Head of caudate nucleus (tissue), 42 donors: Measurements from ENCODE around the gene RNF146.

Source experiments
- DNase-seq, 42 donors: peaks; one replicate each; pipeline versions ENCODE4 v3.0.0 to v3.0.0-alpha.2; 2020 to 2021; ENCODE audit warnings: mixed read lengths in 7 of 42
- intact Hi-C: fragments of 100-400 bp; cut with DNase I; formaldehyde crosslinking; loops from one replicate; pipeline ENCODE4 v1.15.0; 2022

RNF146 gene

GRCh38 chr6:127277878-127278843 lies 11.5 kb downstream of the RNF146 start:
- no peak for DNase-seq
- intact Hi-C loops = no loop called here

DNA sequence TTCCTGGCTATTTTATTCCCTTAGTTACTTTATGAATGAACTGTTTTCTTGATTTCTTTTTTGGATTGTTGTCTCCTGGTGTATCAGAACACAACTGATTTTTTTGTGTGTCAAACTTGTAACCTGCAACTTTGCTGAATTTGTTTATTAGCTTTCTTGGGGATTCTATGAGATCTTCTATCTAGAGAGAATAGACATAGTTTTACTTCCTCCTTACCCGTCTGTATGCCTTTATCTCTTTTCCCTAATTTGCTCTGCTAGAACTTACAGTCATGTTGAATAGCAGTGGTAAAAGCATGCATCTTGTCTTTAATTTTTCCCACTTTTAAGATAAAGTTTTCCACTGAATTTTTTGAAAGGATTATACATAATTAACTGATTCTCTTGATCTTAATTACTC lies 13.2 kb downstream of the RNF146 start:
- intact Hi-C loops = no loop called here
- DNase-seq = no peak

- intact Hi-C loops = no loop called here
- no peak for DNase-seq
Measured at GRCh38 chr6:127282184-127282583, 15.5 kb downstream of the RNF146 start.

GRCh38 chr6:127288705-127289104 lies 22.0 kb downstream of the RNF146 start:
- intact Hi-C loops = no loop called here
- no peak for DNase-seq

DNA sequence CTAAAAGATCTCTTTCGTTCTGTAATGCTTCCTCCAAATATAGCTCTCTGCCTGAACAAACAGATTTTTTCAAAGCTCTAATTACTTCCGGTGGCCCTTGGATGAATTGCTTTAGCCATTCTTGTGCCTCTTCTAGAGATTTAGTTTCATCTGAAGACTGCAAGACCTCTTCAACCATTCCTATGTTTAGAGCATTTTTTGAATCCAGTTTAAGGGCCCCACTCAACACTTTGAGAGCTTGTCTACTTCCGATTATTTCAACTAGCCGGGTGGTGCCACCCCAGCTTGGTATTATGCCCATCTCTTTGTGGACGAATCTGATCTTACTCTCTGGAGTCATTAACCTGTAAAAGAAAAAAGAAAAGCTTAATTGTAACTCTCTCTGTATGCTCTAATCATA lies 23.3 kb downstream of the RNF146 start:
- intact Hi-C loops = no loop called here
- no peak for DNase-seq

GRCh38 chr6:127290391-127291265 lies 24.0 kb downstream of the RNF146 start:
- no peak for DNase-seq
- intact Hi-C loops = no loop called here

- intact Hi-C loops = no loop called here
- DNase-seq = no peak
Measured at GRCh38 chr6:127291495-127291894, 24.8 kb downstream of the RNF146 start.

DNA sequence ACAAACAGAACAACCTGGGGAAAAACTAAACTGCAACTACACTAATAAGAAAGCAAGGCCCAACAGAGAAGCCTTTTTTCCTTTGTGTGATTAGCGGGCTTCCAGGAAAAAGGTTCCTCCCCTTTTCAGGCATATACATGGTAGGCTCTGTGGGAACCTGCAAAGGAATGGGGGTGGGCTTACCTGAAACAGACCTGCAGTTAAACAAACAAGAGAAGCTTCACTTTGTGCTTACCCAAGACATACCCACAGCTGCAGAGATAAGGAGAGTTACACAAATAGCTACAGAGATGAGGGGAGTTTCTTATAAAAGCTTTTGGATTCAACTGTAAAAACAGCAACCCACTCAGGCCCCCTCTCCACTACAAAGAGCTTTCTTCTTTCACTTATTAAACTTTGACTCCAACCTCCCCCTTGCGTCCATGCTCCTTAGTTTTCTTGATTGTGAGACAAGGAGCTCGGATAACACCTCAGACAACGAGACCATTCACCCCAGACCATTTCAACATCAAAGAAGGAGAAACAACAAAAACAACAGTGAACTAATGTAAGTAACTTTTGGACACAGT lies 30.9 kb downstream of the RNF146 start:
- intact Hi-C loops = no loop called here
- no peak for DNase-seq

- DNase-seq = no peak
- intact Hi-C loops = no loop called here
Measured at GRCh38 chr6:127298475-127298874, 31.8 kb downstream of the RNF146 start.

DNA sequence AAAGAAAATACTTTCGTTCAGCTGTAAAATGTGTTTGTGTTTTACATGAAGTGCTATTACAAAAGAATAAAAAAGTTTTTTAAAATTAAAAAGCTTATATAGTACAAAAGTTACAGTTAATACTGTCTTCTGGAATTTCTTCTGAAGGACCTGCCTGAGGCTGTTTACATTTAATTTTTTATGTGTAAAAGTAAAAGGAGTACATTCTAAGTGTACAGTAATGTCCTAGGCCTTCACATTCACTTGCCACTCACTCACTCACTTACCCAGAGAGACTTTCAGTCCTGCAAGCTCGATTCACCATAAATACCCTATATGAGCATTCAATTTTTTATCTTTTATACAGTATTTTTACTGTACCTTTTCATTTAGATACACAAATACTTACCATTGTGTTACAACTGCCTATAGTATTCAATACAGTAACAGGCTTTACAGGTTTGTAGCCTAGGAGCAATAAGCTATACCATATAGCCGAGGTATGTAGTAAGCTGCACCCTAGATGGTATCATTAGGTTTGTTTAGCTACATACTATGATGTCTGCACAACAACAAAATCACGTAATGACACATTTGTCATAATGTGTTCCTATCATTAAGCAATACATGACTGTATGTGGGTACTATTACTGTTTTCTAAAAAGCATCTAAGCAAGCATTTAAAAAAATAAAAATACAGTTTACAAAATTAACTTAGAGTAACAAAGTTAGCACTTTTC lies 33.0 kb downstream of the RNF146 start:
- no peak for DNase-seq
- intact Hi-C loops = loop anchor here (10.0 kb wide), 1 partner anchor 235 kb away; no protein-coding TSS in a partner anchor

DNA sequence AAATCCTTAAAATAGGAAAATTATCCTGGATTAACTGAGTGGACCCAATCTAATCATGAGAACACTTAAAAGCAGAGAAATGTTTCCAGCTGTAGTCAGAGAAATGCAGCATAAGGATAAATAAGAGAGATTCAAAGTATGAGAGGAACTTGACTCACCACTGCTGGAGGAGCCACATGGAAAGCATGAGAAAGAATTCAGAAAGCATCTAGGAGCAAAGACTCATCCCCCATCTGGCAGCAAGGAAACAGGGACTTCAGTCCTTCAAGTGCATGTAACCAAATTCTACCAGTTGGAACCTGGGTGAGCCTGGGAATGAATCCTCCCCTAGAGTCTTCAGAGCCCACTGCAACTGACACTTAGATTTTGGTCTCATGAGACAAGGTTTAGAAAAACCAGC lies 33.7 kb downstream of the RNF146 start:
- intact Hi-C loops = loop anchor here (10.0 kb wide), 1 partner anchor 234 kb away; no protein-coding TSS in a partner anchor
- no peak for DNase-seq

GRCh38 chr6:127301199-127301700 lies 34.6 kb downstream of the RNF146 start:
- intact Hi-C loops = loop anchor here (10.0 kb wide), 1 partner anchor 234 kb away; no protein-coding TSS in a partner anchor
- DNase-seq = no peak

DNA sequence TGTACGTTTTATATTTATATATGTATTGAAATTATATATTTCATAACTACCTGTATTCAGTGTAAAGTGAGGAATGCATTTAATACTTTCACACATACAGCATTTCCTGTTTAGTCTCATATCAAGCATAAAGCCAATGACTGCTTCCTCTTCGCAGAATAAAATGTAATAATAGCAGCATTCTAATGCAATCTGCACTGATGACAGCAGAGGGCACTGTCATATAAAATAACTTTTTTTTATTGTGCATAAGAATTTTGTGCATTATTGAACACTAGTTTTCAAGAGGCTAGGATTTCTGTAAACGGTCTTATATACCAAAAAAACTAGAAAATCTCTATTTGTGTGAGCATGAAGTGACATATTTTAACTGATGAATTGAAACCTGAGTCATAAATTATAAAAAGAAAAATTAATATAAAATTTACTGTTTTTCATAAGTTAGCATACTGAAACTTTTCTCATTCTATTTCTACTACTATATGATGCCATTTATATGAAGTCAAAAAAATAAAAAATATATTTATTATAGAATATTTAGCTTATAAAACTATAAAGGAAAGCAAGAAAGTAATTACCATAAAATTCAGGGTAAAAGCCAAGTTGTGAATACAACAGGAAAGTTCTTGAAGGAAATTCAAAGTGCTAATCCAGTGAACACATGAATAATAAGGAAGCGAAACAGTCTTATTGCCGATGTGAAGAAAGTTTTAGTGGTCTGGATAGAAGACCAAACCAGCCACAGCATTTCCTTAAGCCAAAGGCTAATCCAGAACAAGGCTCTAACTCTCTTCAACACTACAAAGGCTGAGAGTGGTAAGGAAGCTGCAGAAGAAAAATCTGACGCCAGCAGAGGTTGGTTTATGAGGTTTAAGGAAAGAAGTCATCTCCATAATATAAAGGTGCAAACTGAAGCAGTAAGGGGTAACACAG lies 36.3 kb downstream of the RNF146 start:
- peak in 19 of 42 donors; percentile 19 to 74 (median 34) for DNase-seq

DNA sequence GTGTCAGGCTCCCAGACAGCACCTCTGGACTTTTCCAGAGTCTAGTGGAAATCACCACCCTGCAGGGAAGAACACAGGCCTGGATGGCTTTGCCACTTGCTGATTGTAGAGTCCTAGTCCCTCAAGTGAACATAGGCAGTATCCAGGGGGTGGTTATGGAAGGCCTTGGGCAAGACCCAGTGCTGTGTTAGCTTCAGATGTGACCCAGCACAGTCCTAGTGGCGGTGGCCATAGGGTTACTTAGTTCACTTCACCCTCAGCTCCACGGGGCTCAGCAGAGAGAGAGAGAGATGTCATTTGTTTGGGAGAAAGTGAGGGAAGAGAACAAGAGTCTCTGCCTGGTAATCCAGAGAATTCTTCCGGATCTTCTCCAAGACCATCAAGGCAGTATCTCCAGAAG lies 37.3 kb downstream of the RNF146 start:
- intact Hi-C loops = loop anchor here (10.0 kb wide), 1 partner anchor 231 kb away; no protein-coding TSS in a partner anchor
- no peak for DNase-seq

More for the DNA sequence above, 36.3 kb downstream of the RNF146 start:
- intact Hi-C loops = loop anchor here (10.0 kb wide), 1 partner anchor 232 kb away; no protein-coding TSS in a partner anchor

DNA sequence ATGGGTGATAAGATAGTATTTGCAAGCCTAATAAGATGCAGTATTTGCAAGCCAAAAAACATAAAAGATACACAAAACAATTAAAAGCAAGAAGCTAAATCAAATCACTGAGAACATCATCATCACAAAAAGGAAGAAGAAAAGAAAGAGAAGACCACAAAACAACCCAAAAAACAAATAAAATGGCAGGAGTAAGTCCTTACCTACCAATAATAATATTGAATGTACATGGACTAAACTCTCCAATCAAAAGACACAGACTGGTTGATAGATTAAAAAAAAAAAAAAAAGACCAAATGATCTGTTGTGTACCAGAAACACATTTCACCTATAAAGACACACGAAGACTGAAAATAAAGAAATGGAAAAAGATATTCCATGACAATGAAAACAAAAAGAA lies 39.1 kb downstream of the RNF146 start:
- intact Hi-C loops = loop anchor here (10.0 kb wide), 1 partner anchor 229 kb away; no protein-coding TSS in a partner anchor
- no peak for DNase-seq

DNA sequence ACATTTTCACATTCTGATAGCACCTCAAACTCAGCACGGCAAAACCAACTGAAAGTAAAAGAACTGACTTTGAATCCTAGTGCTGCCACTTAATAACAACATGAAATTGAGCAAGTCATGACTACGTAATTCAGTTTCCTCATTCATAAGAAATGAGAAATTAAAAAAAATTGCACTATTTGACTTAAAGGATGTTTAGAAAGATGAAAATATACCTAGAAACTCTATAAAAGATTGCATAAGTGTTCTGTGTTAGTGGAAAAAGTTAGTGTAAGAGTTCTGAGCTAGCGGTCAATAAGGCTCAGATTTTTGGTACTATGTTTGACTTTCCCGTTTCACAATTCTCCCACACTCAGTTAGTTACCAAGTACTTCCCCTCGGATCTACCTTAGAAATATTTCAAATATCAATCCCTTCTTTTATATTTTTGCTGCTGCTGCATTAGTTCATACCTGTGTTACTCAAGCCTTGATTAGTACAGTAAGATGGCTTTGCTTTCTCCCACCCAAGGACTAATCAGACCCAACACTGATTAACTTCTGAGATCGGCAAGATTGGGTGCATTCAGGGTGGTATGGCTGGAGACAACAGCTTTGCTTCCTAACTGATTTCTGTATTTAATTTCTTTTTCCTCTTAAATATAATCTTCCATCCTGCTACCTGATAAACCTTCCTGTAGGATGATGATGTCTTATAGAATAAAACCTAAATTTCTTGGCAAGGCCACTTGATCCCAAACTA lies 50.9 kb downstream of the RNF146 start:
- intact Hi-C loops = no loop called here
- no peak for DNase-seq

DNA sequence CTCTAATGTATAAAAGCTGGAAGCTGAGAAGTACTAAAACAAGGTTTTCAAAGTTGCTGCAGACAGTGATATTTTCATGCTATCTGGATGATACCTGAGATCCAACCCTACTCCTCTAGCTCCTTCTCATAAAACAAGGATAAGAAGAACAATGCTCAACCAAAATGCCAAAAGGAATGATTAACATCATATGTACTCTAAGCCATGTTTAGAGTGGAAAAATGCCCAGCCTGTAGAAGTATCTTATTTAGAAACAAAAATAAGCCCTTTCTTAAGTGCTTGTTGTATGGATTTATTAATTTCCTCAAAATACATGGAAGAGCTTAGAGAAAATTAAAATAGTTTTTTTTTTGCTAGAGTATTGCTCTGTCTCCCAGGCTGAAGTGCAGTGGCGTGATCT lies 53.0 kb downstream of the RNF146 start:
- intact Hi-C loops = no loop called here
- no peak for DNase-seq
